GM12872 (cell line): Measurements from ENCODE around the gene XRRA1.

Experiments
- TF ChIP-seq, protein P1 (sequence below): IDR thresholded peaks from 3 replicates; pipeline ENCODE4 v1.5.1; 2011; ENCODE audit warnings: low read depth, mild to moderate bottlenecking, low read length, moderate library complexity; ENCODE audit not compliant: insufficient read depth

The XRRA1 gene

DNA sequence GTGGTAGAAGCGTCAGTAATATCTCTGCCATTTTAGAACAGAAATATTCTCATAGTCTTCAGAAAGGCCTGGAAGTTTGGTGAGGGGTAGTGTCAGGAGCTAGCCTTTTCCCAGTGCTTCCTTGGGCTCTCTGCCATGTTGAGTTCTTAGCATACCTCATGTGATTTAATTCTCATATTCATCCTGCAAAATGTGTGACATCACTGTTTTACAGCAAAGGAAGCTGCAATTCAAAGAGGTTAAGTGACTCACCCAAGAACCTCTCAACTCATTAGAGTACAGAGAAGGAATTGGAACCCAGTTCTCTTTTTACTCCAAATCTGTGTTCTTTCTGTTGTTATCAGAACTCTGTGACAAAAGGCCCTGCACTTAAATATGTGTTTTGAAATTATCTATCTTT lies 128.1 kb downstream of the XRRA1 start:
- TF ChIP-seq, protein P1, sequence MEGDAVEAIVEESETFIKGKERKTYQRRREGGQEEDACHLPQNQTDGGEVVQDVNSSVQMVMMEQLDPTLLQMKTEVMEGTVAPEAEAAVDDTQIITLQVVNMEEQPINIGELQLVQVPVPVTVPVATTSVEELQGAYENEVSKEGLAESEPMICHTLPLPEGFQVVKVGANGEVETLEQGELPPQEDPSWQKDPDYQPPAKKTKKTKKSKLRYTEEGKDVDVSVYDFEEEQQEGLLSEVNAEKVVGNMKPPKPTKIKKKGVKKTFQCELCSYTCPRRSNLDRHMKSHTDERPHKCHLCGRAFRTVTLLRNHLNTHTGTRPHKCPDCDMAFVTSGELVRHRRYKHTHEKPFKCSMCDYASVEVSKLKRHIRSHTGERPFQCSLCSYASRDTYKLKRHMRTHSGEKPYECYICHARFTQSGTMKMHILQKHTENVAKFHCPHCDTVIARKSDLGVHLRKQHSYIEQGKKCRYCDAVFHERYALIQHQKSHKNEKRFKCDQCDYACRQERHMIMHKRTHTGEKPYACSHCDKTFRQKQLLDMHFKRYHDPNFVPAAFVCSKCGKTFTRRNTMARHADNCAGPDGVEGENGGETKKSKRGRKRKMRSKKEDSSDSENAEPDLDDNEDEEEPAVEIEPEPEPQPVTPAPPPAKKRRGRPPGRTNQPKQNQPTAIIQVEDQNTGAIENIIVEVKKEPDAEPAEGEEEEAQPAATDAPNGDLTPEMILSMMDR = no peak

- TF ChIP-seq, protein P1 = no peak
Observed at GRCh38 chr11:74819400-74819799, 129.5 kb downstream of the XRRA1 start.

- TF ChIP-seq, protein P1 = no peak
Observed at GRCh38 chr11:74818283-74818946, 130.5 kb downstream of the XRRA1 start.

GRCh38 chr11:74816664-74817063 lies 132.2 kb downstream of the XRRA1 start:
- TF ChIP-seq, protein P1 = no peak

- TF ChIP-seq, protein P1 = no peak
Observed at GRCh38 chr11:74815966-74816365, 132.9 kb downstream of the XRRA1 start.

- TF ChIP-seq, protein P1 = no peak
Observed at GRCh38 chr11:74809801-74810200, 139.1 kb downstream of the XRRA1 start.

GRCh38 chr11:74806267-74806666 lies 142.6 kb downstream of the XRRA1 start:
- TF ChIP-seq, protein P1 = no peak
